ENCODE measurements around the gene PHYH.

DNA sequence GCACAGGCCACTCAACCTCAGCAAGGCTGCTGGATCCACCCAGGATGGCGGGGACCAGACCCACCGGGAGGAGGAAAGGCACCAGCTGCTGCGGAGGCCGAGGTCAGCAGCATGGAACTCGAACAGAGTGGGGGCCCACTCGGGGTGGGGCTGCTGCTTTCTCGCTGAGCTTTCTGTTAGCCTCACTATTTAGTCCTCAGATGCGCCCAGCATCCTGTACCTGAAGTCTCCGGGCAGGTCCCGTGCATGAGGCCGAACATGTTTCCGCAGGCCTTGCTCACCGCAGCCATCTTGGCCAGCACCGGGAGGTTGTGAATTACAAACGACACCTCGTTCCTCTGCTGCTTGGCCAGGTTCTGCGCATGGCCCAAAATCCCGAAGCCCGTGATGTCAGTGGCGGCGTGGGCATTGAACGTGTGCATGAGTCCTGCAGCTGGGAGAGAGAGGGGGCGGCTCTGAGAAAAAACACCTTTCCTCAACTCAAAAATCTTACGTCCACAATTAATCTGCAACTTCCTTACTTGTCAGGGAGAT is 22.8 kb upstream of the PHYH start:
- no peak for TF ChIP-seq NFE2L2 (IDR thresholded peaks at IDR 0.05; ENCODE audit: low read depth, low read length)
- no peak for TF ChIP-seq POLR2A (IDR thresholded peaks at IDR 0.05; ENCODE audit: low read depth, low read length)
- TF ChIP-seq, protein P1, sequence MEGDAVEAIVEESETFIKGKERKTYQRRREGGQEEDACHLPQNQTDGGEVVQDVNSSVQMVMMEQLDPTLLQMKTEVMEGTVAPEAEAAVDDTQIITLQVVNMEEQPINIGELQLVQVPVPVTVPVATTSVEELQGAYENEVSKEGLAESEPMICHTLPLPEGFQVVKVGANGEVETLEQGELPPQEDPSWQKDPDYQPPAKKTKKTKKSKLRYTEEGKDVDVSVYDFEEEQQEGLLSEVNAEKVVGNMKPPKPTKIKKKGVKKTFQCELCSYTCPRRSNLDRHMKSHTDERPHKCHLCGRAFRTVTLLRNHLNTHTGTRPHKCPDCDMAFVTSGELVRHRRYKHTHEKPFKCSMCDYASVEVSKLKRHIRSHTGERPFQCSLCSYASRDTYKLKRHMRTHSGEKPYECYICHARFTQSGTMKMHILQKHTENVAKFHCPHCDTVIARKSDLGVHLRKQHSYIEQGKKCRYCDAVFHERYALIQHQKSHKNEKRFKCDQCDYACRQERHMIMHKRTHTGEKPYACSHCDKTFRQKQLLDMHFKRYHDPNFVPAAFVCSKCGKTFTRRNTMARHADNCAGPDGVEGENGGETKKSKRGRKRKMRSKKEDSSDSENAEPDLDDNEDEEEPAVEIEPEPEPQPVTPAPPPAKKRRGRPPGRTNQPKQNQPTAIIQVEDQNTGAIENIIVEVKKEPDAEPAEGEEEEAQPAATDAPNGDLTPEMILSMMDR (conservative IDR thresholded peaks at IDR 0.05; ENCODE audit: low read depth, low read length): no peak
- TF ChIP-seq MAFK (IDR thresholded peaks at IDR 0.05; ENCODE audit: low read depth, low read length): no peak
- TF ChIP-seq MAZ (IDR thresholded peaks at IDR 0.05; ENCODE audit: borderline replicate concordance, low read depth, low read length): no peak
- no peak for TF ChIP-seq FOS (IDR thresholded peaks at IDR 0.05; ENCODE audit: low read depth, low read length)
- no peak for TF ChIP-seq BHLHE40 (IDR thresholded peaks at IDR 0.05; ENCODE audit: low read depth, low read length)
- no peak for TF ChIP-seq CHD1 (IDR thresholded peaks at IDR 0.05; ENCODE audit: low read depth, low read length)
- no peak for TF ChIP-seq CEBPB (IDR thresholded peaks at IDR 0.05; ENCODE audit: low read depth, low read length)
- no peak for TF ChIP-seq RAD21 (IDR thresholded peaks at IDR 0.05; ENCODE audit: low read length)
- TF ChIP-seq, protein P2, sequence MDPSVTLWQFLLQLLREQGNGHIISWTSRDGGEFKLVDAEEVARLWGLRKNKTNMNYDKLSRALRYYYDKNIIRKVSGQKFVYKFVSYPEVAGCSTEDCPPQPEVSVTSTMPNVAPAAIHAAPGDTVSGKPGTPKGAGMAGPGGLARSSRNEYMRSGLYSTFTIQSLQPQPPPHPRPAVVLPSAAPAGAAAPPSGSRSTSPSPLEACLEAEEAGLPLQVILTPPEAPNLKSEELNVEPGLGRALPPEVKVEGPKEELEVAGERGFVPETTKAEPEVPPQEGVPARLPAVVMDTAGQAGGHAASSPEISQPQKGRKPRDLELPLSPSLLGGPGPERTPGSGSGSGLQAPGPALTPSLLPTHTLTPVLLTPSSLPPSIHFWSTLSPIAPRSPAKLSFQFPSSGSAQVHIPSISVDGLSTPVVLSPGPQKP (IDR thresholded peaks at IDR 0.05; ENCODE audit: borderline replicate concordance, low read depth, low read length): no peak
- TF ChIP-seq, protein P3, sequence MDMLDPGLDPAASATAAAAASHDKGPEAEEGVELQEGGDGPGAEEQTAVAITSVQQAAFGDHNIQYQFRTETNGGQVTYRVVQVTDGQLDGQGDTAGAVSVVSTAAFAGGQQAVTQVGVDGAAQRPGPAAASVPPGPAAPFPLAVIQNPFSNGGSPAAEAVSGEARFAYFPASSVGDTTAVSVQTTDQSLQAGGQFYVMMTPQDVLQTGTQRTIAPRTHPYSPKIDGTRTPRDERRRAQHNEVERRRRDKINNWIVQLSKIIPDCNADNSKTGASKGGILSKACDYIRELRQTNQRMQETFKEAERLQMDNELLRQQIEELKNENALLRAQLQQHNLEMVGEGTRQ (IDR thresholded peaks at IDR 0.05; ENCODE audit: low read depth, low read length): no peak
- TF ChIP-seq SMC3 (IDR thresholded peaks at IDR 0.05; ENCODE audit: low read depth, low read length): no peak
